Stimulated activated effector memory CD8-positive, alpha-beta T cell treated with anti-CD3 and anti-CD28 coated beads, Interleukin-12 subunit alpha, Interleukin-12 subunit beta, amount 100 ng/mL, for 72 hours (primary cell): ENCODE measurements around the gene TLX2.

ENCODE experiments used
- ATAC-seq: fragments of 150-1000 bp; cut with Tn5 transposase; 2 replicates; pipeline ENCODE4 v1.10.0; 2021
- DNase-seq, 2 donors: peaks; one replicate each; pipeline ENCODE4 v3.0.0; 2021 to 2022; ENCODE audit warnings: low spot score in 2 of 2
- H3K27ac Mint-ChIP-seq: one replicate; pipeline ENCODE4 v1.8.0; 2022; ENCODE audit warnings: mild to moderate bottlenecking, mixed read lengths
- H3K36me3 Mint-ChIP-seq: one replicate; pipeline ENCODE4 v1.8.0; 2022; ENCODE audit warnings: mild to moderate bottlenecking, mixed read lengths
- H3K4me1 Mint-ChIP-seq: one replicate; pipeline ENCODE4 v1.8.0; 2022; ENCODE audit warnings: mixed read lengths
- H3K4me3 Mint-ChIP-seq: one replicate; pipeline ENCODE4 v1.8.0; 2022; ENCODE audit warnings: mild to moderate bottlenecking, mixed read lengths
- H3K9me3 Mint-ChIP-seq: one replicate; pipeline ENCODE4 v1.8.0; 2022; ENCODE audit warnings: mixed read lengths

TLX2 gene

DNA sequence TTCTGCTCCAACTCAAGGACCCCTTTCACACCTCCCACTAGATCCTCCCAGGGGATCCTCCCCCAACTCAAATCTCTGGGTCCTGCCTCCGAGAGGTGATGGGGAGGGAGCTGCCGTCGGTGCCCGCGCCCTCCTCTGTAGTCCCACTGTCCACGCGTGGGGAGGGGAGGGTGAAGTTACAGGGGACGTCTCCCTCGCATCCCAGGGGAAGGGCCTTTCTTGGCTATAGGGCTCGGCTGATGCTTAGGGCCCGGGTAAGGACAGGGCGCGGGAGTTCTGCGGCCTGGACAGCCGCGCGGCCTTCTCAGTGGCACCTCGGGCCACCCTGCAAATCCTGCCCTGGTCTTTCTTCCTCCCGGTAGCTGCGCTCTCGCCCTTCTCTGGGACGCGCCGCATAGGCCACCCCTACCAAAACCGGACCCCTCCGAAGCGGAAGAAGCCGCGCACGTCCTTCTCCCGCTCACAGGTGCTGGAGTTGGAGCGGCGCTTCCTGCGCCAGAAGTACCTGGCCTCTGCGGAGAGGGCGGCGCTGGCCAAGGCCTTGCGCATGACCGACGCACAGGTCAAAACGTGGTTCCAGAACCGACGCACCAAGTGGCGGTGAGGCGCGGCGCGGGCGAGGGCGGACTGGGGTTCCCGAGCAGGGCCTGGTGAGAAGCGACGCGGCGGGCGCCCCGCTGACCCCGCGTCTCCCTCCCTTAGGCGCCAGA lies 1.2 kb downstream of the TLX2 start:
- Mint-ChIP-seq H3K4me1 (peaks cover 16% of the 10 kb centered on the region), H3K27ac (no peak overlapping the region), H3K36me3 (no peaks in the 10 kb centered on the region), H3K9me3 (no peaks in the 10 kb centered on the region), H3K4me3 (peak overlapping the region; percentile 73)
- ATAC-seq = no peak
- DNase-seq = no peak

DNA sequence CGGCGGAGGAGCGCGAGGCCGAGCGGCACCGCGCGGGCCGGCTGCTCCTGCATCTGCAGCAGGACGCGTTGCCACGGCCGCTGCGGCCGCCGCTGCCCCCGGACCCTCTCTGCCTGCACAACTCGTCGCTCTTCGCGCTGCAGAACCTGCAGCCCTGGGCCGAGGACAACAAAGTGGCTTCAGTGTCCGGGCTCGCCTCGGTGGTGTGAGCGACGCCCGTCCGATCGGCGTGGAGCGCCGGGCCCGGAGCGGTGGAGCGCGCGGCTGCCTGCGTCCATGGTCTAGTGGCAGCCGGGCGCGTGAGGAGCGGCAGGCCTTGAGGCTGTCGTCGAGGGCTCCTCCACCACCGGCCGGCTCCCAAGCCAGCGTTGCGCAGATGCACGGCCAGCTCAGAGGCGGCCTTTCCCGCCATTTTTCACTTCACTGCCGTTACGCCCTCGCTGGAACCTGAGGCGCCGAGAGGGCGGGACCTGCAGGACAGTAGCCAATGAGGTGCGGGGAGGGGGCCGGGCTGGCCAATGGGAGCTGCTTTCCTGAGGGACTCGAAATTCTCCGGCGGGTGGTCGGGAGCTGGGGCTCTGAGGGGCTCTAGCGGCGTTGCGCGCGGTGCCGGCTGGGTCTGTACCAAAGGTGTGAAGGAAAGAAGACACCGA lies 1.9 kb downstream of the TLX2 start:
- H3K4me3 Mint-ChIP-seq = peak overlapping the region; percentile 73
- peak; percentile 60 to 84 for DNase-seq
- no peaks in the 10 kb centered on the region for H3K9me3 Mint-ChIP-seq
- no peak overlapping the region for H3K27ac Mint-ChIP-seq
- H3K4me1 Mint-ChIP-seq = peaks cover 16% of the 10 kb centered on the region
- peak; percentile 82 for ATAC-seq
- no peaks in the 10 kb centered on the region for H3K36me3 Mint-ChIP-seq

DNA sequence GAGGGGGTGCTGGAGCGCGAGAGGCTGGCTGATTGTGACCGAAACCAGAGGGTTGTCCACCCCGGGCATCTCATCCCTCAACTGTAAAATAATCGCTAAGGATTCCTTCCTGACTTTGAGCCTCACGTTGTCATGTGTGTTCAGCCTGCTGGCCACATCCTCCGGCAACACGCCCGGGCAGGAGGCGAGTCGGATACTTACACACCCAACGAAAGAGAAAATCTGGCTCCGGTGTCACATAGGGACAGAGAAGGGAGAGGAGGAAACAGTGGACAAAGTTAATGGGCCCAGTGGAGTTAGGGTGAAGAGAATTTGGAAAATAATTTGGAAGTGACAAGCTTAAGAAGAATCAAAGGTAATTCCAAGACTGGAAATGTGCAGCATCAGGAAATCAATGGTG lies 2.4 kb downstream of the TLX2 start:
- H3K27ac Mint-ChIP-seq = no peak overlapping the region
- H3K9me3 Mint-ChIP-seq = no peaks in the 10 kb centered on the region
- DNase-seq = no peak
- H3K4me3 Mint-ChIP-seq = peak overlapping the region; percentile 73
- H3K4me1 Mint-ChIP-seq = peaks cover 16% of the 10 kb centered on the region
- no peak for ATAC-seq
- no peaks in the 10 kb centered on the region for H3K36me3 Mint-ChIP-seq

DNA sequence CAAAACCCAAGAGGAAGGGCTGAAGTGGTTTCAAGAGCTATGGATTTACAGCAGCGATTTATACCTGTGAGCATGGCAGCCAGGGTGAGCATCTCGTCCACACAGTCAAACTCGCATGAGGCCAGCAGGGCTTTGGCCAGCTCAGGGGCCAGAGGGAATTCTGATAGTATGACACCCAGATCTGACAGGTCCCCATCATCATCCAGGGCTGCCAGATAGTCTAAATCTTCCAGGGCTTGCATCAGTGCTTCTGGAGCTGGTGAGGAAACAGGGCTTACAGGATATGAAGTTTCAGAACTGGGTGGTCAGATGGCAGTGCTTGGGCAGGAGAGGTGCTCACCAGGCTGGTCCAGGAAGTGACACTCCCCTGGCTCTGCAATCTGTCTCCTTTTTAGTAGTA lies 8.3 kb downstream of the TLX2 start:
- ATAC-seq (no peak), DNase-seq (no peak)
- no peak overlapping the region for H3K27ac Mint-ChIP-seq
- H3K4me1 Mint-ChIP-seq = peaks cover 13% of the 10 kb centered on the region
- no peak overlapping the region for H3K4me3 Mint-ChIP-seq
- no peaks in the 10 kb centered on the region for H3K9me3 Mint-ChIP-seq
- peaks cover 26% of the 10 kb centered on the region for H3K36me3 Mint-ChIP-seq

DNA sequence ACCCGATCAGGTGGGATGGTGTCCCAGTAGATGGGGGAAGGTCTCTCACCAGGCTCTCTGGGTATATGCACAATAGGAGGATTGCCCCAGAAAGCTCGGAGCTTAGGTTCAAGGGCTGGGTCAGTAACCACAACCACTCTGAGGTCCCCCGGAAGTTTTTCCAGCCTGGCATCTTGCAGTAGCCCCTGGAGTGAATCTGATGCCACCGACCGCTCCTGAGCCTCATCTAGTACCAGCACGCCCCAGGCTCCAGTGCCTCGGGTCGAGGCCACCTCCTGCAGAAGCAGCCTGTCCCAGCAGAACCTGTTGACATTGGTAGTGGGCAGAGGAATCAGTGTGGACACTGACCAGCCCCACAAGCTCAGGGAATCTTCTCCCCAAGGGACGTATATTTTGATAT lies 9.8 kb downstream of the TLX2 start:
- no peak overlapping the region for H3K4me3 Mint-ChIP-seq
- DNase-seq (no peak), ATAC-seq (no peak)
- H3K36me3 Mint-ChIP-seq = peaks cover 41% of the 10 kb centered on the region
- peaks cover 27% of the 10 kb centered on the region for H3K4me1 Mint-ChIP-seq
- H3K9me3 Mint-ChIP-seq = no peaks in the 10 kb centered on the region
- no peak overlapping the region for H3K27ac Mint-ChIP-seq

DNA sequence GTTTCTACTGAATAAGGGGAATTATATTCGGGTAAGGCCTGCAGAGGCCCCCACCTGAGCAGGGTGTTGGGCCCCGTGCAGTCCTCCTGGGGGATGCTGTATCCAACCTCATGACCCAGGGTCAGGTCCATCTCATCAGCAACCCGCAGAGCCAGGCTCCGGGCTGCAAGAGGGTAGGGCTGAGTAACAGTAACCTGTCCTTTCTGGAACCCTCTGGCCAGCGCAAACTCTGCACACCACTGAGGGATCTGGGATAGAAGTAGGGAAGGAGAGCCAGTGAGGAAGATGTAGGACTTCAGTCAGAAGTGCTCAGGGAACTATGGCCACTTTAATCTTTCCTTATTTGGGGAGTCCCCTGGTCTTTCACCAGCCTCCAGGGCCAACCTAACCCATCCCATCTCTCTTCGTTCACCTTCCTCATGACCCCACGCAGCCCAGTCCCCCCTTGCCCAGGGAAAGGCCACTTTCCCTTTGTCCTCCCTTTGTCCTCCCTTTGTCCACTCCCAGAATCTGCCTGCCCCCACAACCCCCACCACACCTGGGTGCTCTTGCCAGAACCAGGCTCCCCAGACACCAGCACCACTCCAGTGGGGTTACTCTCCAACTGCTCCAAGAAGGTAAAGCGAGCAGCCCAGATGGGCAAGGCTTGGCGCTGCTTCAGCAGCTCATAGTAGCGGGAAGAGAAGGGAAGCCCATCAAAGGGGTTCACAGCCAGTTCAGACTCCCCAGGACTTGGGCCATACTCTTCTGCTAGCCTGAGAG lies 10.9 kb downstream of the TLX2 start:
- peaks cover 28% of the 10 kb centered on the region for H3K4me1 Mint-ChIP-seq
- ATAC-seq (no peak), DNase-seq (no peak)
- H3K27ac Mint-ChIP-seq = no peak overlapping the region
- H3K9me3 Mint-ChIP-seq = no peaks in the 10 kb centered on the region
- H3K4me3 Mint-ChIP-seq = no peak overlapping the region
- peaks cover 51% of the 10 kb centered on the region for H3K36me3 Mint-ChIP-seq

DNA sequence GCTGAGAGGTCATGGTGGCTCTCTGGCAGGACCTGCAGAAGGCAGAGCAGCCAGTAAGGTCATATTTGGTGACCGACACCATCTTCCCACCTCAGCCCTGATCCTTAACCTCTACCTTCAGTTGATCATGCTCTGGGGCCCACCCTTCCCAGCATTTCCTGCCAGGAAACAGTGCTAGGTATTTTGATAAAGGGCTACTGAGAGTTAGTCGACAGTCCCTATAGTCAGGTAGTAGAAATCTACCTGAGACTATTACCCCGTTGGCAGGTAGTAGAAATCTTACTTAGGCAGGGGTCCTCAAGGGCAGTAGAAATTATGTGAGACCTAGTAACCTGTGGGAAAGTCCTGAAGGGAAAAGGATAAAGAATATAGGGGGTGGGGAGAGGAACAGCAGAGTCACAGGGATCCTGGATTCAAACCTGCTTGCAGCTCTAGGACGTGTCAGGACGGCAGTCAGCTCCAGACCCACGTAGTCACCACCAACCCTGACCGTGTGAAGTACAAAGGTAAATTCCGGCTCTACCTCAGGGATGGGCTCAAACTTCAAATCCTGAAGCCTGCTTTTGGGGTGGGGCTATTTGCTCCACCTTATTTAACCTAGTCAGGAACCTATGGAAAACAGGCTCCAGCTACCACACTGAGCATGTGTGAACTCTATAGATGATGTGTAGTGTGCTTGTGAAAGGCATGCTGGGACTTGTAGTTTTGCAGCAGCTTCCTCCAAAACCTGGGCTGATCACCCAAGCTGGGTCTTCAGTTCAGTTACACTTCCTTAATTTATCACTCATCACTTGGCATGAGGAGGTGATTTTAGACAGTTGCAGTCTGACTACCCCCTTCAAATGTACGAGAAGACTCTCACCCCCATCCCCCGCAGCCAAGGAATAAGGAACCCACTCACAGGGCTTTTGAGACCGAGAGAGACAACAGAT lies 11.7 kb downstream of the TLX2 start, which contains the start of gene DQX1:
Gene DQX1, minus strand, starts transcription at position 515 of the 932 bp plus-strand sequence. Its CDS starts 502 bp downstream, at position 13.
- H3K27ac Mint-ChIP-seq = no peak within 1 kb of the TSS
- H3K9me3 Mint-ChIP-seq = no peaks in the 10 kb centered on the region
- peaks cover 32% of the 10 kb centered on the region for H3K4me1 Mint-ChIP-seq
- H3K36me3 Mint-ChIP-seq = peaks cover 58% of the 10 kb centered on the region
- ATAC-seq (no peak), DNase-seq (no peak)
- H3K4me3 Mint-ChIP-seq = peak within 1 kb of the TSS; percentile 98

DNA sequence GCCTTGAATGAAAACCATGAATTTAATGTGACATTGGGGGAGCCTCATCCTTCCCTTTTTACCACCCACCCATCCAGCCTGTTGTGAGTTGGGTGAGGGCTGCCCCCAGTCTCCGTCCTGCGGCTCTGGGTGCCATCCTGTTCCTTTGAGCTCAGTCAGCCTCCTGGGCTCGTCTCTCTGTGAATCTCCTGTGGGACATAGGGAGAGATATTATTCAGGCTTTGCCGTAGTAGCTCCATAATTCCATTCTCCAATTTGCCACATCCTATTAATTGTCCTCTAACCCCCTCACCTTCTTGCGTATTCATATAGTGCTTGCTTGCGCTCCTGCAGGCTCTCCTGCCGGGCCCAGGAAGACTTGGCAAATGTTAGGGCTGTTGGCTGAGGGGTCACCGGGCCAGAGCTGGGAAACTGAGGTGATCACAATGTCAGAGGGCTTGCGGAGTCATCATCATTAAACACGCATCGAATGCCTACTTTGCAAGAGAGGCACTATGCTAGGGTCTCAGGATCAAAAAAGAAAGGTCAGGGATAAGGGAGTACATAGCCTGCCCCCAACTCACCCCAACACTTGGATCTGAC lies 12.5 kb downstream of the TLX2 start:
- ATAC-seq = no peak
- Mint-ChIP-seq H3K36me3 (peaks cover 66% of the 10 kb centered on the region), H3K4me1 (peaks cover 40% of the 10 kb centered on the region), H3K4me3 (peak overlapping the region; percentile 98), H3K27ac (no peak overlapping the region), H3K9me3 (no peaks in the 10 kb centered on the region)
- no peak for DNase-seq

DNA sequence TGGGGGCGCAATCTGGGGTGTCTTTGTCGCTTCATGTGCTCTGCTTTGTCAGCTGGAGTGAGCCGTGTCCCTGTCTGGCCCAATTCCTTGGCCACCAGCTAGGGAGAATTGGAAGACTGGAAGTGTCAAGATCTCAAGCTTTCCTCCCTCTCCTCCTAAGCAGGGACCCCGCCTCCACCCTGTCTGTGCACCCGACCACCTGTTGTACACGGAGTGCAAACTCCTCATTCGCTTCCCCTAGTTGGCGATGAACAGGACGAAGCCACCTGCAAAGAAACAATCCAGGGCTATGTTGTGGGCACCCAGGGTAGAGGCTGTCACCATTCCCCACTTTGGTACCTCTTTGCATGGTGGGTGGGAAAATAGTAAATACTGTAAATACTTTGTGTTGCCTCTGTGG lies 13.5 kb downstream of the TLX2 start:
- ATAC-seq = no peak
- DNase-seq = no peak
- peaks cover 76% of the 10 kb centered on the region for H3K36me3 Mint-ChIP-seq
- H3K9me3 Mint-ChIP-seq = no peaks in the 10 kb centered on the region
- peak overlapping the region; percentile 96 for H3K27ac Mint-ChIP-seq
- peaks cover 48% of the 10 kb centered on the region for H3K4me1 Mint-ChIP-seq
- peak overlapping the region; percentile 98 for H3K4me3 Mint-ChIP-seq

DNA sequence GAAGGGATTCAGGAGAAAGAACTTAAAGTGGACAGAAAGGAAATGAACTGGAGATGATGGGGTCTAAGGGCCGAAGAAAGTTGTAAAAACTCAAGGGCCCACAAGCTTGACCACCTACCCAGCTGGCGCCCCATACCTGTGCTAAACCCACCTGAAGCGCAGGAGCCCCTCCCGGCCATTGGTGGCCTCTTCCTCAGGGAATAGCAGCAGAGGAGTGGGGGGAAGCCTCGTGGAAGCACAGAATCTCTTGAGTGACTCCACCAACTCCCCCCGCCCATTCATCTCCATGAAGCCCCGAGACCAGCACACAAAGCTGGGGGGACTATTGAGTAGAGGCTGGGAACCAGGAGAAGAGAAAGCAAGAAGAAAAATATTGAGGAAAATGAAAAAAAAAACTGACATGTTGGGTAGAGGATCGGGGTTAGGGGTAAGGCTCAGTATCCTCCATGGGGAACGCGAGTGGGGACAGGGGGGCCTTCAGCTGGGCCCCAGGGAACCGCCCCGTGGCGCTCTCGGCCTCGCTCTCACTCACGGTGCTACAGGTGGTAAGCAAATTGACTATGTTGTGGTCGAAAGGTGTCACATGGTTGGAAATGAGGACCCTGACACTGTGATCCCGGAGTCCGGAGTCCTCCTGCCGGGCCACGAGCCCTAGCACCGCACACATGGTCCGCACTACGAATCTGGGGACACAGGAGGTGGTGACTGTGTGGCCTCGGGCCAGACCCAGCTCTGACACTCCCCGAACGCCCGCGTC lies 14.5 kb downstream of the TLX2 start:
- peaks cover 86% of the 10 kb centered on the region for H3K36me3 Mint-ChIP-seq
- H3K4me1 Mint-ChIP-seq = peaks cover 48% of the 10 kb centered on the region
- H3K4me3 Mint-ChIP-seq = peak overlapping the region; percentile 98
- peak overlapping the region; percentile 96 for H3K27ac Mint-ChIP-seq
- ATAC-seq (peak; percentile 2), DNase-seq (no peak)
- no peaks in the 10 kb centered on the region for H3K9me3 Mint-ChIP-seq

DNA sequence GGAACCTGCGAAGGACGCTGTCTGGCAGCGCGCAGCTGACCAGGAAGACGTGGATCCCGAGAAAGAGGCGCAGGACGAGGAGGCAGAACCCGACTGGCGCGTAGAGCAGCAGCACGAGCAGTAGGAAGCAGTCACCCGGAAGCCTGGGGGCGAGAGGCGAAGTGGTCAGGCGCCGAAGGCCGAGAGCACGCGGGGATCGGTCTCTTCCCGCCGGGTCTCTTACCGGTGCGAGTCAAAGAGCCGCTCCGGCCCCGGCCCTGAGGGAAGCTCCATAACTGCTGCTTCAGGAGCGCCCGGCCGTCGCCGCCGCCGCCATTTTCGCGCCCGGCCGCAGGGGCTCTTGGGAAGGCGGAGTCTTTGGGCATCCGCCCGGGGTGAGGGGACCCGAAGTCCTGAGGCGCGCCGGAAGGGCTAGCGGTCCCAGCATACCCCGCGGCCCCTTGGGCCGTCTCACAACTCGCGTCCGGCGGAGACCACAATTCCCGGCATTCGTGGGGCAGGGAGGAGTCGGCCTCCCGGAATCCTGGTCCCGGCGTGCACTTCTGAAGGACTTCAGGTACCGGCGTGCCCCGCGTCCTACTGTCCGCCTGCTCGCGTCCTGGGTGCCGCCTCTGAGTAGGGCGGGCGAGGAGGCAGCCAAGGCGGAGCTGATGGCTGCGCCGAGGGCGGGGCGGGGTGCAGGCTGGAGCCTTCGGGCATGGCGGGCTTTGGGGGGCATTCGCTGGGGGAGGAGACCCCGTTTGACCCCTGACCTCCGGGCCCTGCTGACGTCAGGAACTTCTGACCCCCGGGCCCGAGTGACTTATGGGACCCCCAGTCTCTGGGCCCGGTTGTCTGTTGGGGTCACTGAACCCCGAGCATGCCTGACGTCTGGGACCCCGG lies 15.3 kb downstream of the TLX2 start, which contains the start of the genes AUP1 and HTRA2:
Gene AUP1, minus strand, starts transcription at position 350 of the 882 bp plus-strand sequence. Its CDS starts 77 bp downstream, at position 273.
Gene HTRA2, plus strand, starts transcription at position 577 of the 882 bp plus-strand sequence. Its CDS starts 74 bp downstream, at position 651.
- DNase-seq = peak; percentile 76 to 96
- Mint-ChIP-seq H3K4me1 (peaks cover 48% of the 10 kb centered on the region), H3K9me3 (no peaks in the 10 kb centered on the region), H3K27ac (peak within 1 kb of the TSS; percentile 96), H3K36me3 (peaks cover 87% of the 10 kb centered on the region), H3K4me3 (peak within 1 kb of the TSS; percentile 98)
- ATAC-seq = peak; percentile 91

DNA sequence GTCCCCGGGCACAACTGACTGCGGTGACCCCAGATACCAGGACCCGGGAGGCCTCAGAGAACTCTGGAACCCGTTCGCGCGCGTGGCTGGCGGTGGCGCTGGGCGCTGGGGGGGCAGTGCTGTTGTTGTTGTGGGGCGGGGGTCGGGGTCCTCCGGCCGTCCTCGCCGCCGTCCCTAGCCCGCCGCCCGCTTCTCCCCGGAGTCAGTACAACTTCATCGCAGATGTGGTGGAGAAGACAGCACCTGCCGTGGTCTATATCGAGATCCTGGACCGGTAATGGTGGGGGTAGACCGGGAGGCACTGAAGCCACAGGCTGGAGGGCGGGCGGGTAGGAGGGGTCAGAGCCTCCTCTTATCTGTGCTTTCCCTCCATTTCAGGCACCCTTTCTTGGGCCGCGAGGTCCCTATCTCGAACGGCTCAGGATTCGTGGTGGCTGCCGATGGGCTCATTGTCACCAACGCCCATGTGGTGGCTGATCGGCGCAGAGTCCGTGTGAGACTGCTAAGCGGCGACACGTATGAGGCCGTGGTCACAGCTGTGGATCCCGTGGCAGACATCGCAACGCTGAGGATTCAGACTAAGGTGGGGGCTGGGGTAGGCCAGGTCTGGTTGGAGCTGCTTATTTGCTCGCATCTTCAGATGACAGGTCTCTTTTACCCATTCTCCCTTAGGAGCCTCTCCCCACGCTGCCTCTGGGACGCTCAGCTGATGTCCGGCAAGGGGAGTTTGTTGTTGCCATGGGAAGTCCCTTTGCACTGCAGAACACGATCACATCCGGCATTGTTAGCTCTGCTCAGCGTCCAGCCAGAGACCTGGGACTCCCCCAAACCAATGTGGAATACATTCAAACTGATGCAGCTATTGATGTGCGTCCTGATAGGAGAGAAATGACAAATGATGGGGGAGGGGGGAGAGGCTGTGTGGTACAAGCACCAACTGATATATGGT lies 16.3 kb downstream of the TLX2 start:
- ATAC-seq (peak; percentile 55), DNase-seq (peak; percentile 40 to 82)
- peaks cover 79% of the 10 kb centered on the region for H3K36me3 Mint-ChIP-seq
- H3K27ac Mint-ChIP-seq = peak overlapping the region; percentile 96
- H3K9me3 Mint-ChIP-seq = no peaks in the 10 kb centered on the region
- peak overlapping the region; percentile 98 for H3K4me3 Mint-ChIP-seq
- H3K4me1 Mint-ChIP-seq = peaks cover 48% of the 10 kb centered on the region
